ENCODE data around the gene SIKE1.

DNA sequence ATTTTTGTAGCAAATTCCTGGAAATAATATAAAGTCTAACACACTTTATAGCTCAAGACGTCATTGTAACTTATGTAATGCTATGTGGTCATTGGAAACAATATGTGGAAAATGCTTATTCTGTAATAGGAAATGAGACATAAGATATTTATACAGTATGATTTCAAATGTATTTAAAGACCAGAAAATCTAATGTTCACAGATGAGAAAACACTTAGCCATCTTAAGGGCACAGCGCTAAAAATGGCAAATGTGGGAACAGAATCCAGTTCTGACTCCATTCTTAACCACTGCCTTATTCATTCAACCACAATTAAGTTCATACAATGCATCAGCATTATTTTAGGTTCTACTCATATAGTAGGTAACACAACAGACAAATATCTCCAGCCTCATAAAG is 35.2 kb downstream of the SIKE1 start:
- no peak for TF ChIP-seq CTCF (conservative IDR thresholded peaks at IDR 0.05; ENCODE audit: low read length)
- TF ChIP-seq EZH2phosphoT487 (IDR thresholded peaks at IDR 0.05; ENCODE audit: borderline replicate concordance, low read depth, low read length), result no peak
